GM10248 (cell line): ENCODE measurements around the gene SSBP2.

Experiments
- CTCF ChIA-PET: fragments of 300-600 bp; sonication (Branson Sonifier 250); formaldehyde crosslinking; extraction: SDS; loops from one replicate; lab custom pipeline; 2021; ENCODE audit warnings: antibody characterized with exemption; lab: Yijun Ruan, JAX
- POLR2A ChIA-PET: fragments of 350-650 bp; sonication (Branson Sonifier 250); formaldehyde crosslinking; extraction: SDS; loops from one replicate; lab custom pipeline; 2020; ENCODE audit warnings: antibody characterized with exemption; lab: Yijun Ruan, JAX
- DNase-seq: peaks from one replicate; pipeline ENCODE4 v3.0.0; 2012; ENCODE audit errors: extremely low spot score
- TF ChIP-seq, protein P1 (sequence below): IDR thresholded peaks from 2 replicates; pipeline ENCODE4 v1.5.1; 2012; ENCODE audit warnings: mild to moderate bottlenecking, low read depth; ENCODE audit errors: extremely low read depth, missing control alignments, control extremely low read depth

Gene SSBP2

DNA sequence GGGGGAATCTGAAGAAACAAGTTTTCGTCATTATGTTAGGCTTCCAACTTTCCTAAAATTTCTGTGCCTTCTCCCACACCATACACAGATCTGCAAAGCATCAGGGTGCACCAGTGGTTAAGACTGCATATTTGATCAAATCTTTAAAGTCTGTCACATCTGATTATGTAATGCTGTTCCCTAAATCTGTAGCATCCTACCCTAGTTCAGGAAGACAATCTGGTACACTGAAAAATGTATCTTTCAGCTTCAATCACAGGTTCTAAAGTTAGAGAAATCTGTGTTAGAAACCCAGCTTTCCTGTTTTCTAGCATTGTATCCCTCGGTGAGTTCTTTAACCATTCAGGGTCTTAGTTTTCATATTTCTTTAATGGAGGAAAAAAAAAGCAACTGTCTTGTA lies 3.9 kb downstream of the SSBP2 start:
- CTCF ChIA-PET = no interaction called here
- TF ChIP-seq, protein P1, sequence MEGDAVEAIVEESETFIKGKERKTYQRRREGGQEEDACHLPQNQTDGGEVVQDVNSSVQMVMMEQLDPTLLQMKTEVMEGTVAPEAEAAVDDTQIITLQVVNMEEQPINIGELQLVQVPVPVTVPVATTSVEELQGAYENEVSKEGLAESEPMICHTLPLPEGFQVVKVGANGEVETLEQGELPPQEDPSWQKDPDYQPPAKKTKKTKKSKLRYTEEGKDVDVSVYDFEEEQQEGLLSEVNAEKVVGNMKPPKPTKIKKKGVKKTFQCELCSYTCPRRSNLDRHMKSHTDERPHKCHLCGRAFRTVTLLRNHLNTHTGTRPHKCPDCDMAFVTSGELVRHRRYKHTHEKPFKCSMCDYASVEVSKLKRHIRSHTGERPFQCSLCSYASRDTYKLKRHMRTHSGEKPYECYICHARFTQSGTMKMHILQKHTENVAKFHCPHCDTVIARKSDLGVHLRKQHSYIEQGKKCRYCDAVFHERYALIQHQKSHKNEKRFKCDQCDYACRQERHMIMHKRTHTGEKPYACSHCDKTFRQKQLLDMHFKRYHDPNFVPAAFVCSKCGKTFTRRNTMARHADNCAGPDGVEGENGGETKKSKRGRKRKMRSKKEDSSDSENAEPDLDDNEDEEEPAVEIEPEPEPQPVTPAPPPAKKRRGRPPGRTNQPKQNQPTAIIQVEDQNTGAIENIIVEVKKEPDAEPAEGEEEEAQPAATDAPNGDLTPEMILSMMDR = no peak
- POLR2A ChIA-PET = no interaction called here
- DNase-seq = no peak

DNA sequence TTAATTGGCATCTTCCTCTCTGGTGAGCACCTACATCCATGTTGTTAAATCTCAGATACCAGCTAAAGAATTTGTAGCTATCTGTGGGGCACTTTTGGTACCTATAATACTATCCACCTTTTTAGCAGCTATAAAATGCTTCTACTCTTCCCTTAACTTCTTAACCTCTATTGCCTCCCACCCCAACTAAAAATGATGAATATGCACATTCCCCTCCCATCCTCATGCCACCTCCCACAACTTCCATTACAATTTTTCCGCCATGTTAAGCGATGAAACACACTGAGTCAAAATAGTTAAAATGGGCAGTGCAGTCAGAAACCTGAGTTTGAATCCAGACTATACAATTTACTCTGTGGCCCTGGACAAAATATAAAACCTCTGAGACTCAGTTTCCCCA lies 10.1 kb downstream of the SSBP2 start:
- ChIA-PET POLR2A (interaction anchor here (0.7 kb wide), 1 partner anchor 10 kb away, joined by 4 read pairs; the partner anchor contains the start of gene SSBP2), CTCF (interaction anchor here (0.8 kb wide), 1 partner anchor 11 kb away, joined by 3 read pairs; no protein-coding TSS in a partner anchor)
- TF ChIP-seq, protein P1 = no peak
- DNase-seq = no peak

DNA sequence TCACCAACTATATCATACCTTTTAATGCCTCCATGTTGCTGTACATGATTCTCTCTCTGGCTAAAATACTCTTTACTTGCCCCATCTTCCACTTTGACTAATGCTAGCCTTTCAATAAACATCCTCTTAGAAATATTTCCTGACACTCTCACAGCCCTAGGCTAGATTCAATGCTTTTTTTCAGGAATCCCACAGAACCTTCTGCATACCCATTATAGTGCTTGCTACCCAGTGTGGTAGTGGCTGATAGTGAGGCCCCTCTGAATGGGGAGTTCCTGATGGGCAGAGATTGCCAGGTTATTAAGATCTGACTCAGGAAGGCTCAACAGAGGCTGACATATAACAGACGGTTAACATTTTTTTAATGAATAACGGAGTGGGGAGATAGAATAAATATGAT lies 11.6 kb downstream of the SSBP2 start:
- TF ChIP-seq, protein P1 = no peak
- ChIA-PET CTCF (no interaction called here), POLR2A (no interaction called here)
- no peak for DNase-seq

DNA sequence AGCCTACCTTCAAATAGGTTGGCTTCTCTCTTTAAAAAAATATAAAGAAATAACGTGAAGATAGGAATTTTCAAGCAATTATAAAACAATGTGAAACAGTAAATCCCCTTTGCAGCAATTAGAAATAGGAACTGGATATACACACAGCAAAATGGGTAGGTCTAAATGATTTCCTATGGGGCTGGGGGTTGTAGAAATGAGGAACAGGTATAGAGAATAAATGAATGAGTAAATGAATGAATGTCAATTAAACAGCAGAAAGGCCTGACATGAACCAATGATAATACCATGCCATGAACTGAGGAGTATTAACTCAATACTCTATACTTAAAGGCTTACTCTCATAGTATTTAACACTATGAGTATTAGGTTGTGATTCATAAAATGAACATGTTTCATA lies 21.6 kb downstream of the SSBP2 start:
- POLR2A ChIA-PET = no interaction called here
- CTCF ChIA-PET = interaction anchor here (1.0 kb wide), 1 partner anchor 11 kb away, joined by 3 read pairs; no protein-coding TSS in a partner anchor
- no peak for DNase-seq
- TF ChIP-seq, protein P1 = no peak

DNA sequence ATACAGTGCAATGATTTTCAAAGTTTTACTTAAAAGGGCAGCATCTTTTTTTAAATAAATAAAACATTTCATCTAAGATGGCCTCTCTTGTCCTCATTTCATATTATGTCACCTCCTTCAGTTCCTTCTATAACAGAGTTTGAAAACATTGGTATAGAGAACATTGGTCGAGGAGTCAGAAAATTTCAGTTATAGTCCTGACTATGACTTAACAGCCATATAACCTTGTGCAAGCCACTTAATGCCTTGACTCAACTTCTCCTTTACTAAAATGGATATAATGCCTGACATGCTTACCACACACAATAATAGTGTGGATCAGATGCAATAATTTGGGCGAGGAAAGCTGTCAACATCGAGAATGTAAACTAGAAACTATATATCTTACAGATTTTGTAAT lies 22.6 kb downstream of the SSBP2 start:
- POLR2A ChIA-PET = no interaction called here
- CTCF ChIA-PET = no interaction called here
- TF ChIP-seq, protein P1 = no peak

DNA sequence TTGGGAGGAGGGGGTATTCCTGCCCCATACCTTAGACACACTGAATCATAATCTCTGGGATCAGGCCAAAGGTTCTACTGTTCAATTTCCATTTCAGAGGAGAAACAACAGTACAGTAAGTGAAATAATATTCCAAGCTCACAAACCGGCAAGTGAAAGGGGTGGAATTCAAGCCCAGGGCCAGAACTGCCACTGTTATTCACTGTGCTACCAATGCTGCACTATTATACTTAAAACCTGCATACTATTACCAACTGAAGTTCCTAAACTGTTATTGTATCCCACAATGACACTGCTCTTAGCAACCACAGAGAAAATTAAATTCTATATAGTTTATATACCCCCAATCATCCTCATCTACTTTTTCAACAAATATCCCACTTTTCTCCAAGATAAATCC lies 24.6 kb downstream of the SSBP2 start:
- DNase-seq = no peak
- CTCF ChIA-PET = no interaction called here
- POLR2A ChIA-PET = no interaction called here
- TF ChIP-seq, protein P1 = no peak

More for the DNA sequence above, 22.6 kb downstream of the SSBP2 start:
- DNase-seq = no peak
